DND-41 (cell line): Measurements from ENCODE around the gene TTC28.

ENCODE experiments used
- EZH2 ChIP-seq: IDR thresholded peaks from 3 replicates; pipeline ENCODE4 v1.6.1; 2012; ENCODE audit warnings: borderline replicate concordance, low read depth, mild to moderate bottlenecking, moderate library complexity, low read length, inconsistent platforms; ENCODE audit not compliant: severe bottlenecking
- TF ChIP-seq, protein P1 (sequence below): IDR thresholded peaks from 2 replicates; pipeline ENCODE4 v1.5.1; 2012; ENCODE audit warnings: borderline replicate concordance, low read length, moderate library complexity, mild to moderate bottlenecking; ENCODE audit not compliant: poor library complexity, severe bottlenecking; ENCODE audit errors: extremely low read depth

DNA sequence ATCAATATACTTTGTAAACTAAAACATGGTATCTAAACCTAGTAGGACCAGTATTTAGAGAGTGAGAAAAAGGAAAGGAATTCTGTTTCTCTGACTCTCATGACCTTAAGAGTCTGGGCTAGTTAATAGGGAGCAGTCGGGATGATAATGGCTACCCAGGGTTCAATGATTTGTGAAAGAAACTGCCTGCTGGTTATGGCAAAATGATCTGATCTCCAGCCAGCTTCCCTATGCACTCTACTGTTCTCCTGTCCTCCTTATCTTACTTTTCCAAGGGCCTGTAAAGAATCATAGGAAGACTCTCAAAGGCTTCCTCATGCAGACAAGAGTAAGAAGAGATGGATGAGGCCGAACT, 567.5 kb downstream of the TTC28 start:
- TF ChIP-seq, protein P1, sequence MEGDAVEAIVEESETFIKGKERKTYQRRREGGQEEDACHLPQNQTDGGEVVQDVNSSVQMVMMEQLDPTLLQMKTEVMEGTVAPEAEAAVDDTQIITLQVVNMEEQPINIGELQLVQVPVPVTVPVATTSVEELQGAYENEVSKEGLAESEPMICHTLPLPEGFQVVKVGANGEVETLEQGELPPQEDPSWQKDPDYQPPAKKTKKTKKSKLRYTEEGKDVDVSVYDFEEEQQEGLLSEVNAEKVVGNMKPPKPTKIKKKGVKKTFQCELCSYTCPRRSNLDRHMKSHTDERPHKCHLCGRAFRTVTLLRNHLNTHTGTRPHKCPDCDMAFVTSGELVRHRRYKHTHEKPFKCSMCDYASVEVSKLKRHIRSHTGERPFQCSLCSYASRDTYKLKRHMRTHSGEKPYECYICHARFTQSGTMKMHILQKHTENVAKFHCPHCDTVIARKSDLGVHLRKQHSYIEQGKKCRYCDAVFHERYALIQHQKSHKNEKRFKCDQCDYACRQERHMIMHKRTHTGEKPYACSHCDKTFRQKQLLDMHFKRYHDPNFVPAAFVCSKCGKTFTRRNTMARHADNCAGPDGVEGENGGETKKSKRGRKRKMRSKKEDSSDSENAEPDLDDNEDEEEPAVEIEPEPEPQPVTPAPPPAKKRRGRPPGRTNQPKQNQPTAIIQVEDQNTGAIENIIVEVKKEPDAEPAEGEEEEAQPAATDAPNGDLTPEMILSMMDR, result no peak
- TF ChIP-seq EZH2, result no peak
